Brain microvascular endothelial cell (primary cell): ENCODE data around the gene ITGA3.

ENCODE experiments used
- DNase-seq: peaks from one replicate; pipeline ENCODE4 v3.0.0-alpha.2; 2020
- H3K27ac ChIP-seq: fragments of 250-450 bp; sonication (Bioruptor Pico); 2 replicates; pipeline ENCODE4 v1.5.1; 2020; ENCODE audit warnings: mild to moderate bottlenecking, moderate library complexity
- H3K27me3 ChIP-seq: fragments of 250-450 bp; sonication (Bioruptor Pico); replicated peaks from 2 replicates; pipeline ENCODE4 v1.5.1; 2020; ENCODE audit warnings: mild to moderate bottlenecking
- H3K36me3 ChIP-seq: fragments of 250-450 bp; sonication (Bioruptor Pico); replicated peaks from 2 replicates; pipeline ENCODE4 v1.5.1; 2020; ENCODE audit warnings: mild to moderate bottlenecking
- H3K4me3 ChIP-seq: 2 replicates; pipeline ENCODE4 v1.5.1; 2011; ENCODE audit warnings: low read depth, mild to moderate bottlenecking, control low read depth, low read length, moderate library complexity
- CTCF ChIP-seq: IDR thresholded peaks from 2 replicates; pipeline ENCODE4 v1.5.1; 2011; ENCODE audit warnings: low read depth, mild to moderate bottlenecking, moderate library complexity, low read length, control low read depth, inconsistent platforms; ENCODE audit errors: missing control alignments
- in situ Hi-C: cut with HindIII; loops from 2 replicates; pipeline ENCODE4 v1.10.0; 2017; ENCODE audit warnings: low sequenced_read_pairs, low pct_ligation_motif_present

The ITGA3 gene

GRCh38 chr17:50087246-50087911, 31.5 kb downstream of the ITGA3 start:
- peaks cover 73% of the 10 kb centered on the region for H3K36me3 ChIP-seq
- no peaks in the 10 kb centered on the region for H3K27me3 ChIP-seq
- no peak overlapping the region for H3K4me3 ChIP-seq
- TF ChIP-seq CTCF: peak; percentile 99
- H3K27ac ChIP-seq: no peak overlapping the region
- in situ Hi-C loops: no loop called here
- DNase-seq: peak; percentile 71

- in situ Hi-C loops: no loop called here
- DNase-seq: no peak
- Histone ChIP-seq H3K27me3 (no peaks in the 10 kb centered on the region), H3K36me3 (peaks cover 67% of the 10 kb centered on the region), H3K4me3 (no peak overlapping the region), H3K27ac (no peak overlapping the region)
- TF ChIP-seq CTCF: no peak
Measured at GRCh38 chr17:50087912-50088405, 32.0 kb downstream of the ITGA3 start.

- Histone ChIP-seq H3K4me3 (no peak overlapping the region), H3K27me3 (no peaks in the 10 kb centered on the region), H3K36me3 (peaks cover 61% of the 10 kb centered on the region), H3K27ac (no peak overlapping the region)
- no peak for DNase-seq
- in situ Hi-C loops: no loop called here
- no peak for TF ChIP-seq CTCF
Measured at GRCh38 chr17:50088952-50089825, 33.3 kb downstream of the ITGA3 start.

GRCh38 chr17:50090071-50090470, 34.2 kb downstream of the ITGA3 start:
- TF ChIP-seq CTCF: no peak
- DNase-seq: no peak
- in situ Hi-C loops: no loop called here
- Histone ChIP-seq H3K27ac (no peak overlapping the region), H3K27me3 (no peaks in the 10 kb centered on the region), H3K4me3 (no peak overlapping the region), H3K36me3 (peaks cover 52% of the 10 kb centered on the region)

GRCh38 chr17:50090971-50091917, 35.3 kb downstream of the ITGA3 start:
- no peaks in the 10 kb centered on the region for H3K27me3 ChIP-seq
- in situ Hi-C loops: no loop called here
- no peak for TF ChIP-seq CTCF
- H3K4me3 ChIP-seq: no peak overlapping the region
- H3K27ac ChIP-seq: no peak overlapping the region
- no peak for DNase-seq
- H3K36me3 ChIP-seq: peaks cover 49% of the 10 kb centered on the region
